H9 (cell line): ENCODE data around the gene GBGT1. TPM values are rescaled to one million over a fixed set of nuclear protein-coding genes. Genes with fewer than 3 reads are reported as not detected.

ENCODE experiments used
- DNase-seq: peaks from one replicate; pipeline ENCODE4 v3.0.0-alpha.2; 2017
- H2AFZ ChIP-seq: one replicate; pipeline ENCODE4 v1.6.1; 2013; ENCODE audit warnings: mild to moderate bottlenecking, low read length, control low read depth, moderate library complexity
- H2AK5ac ChIP-seq: 2 replicates; pipeline ENCODE4 v1.6.1; 2013; ENCODE audit warnings: low read length, control low read depth, mixed read lengths; ENCODE audit not compliant: insufficient read length
- H2BK120ac ChIP-seq: one replicate; pipeline ENCODE4 v1.6.1; 2013; ENCODE audit warnings: low read depth, mild to moderate bottlenecking, low read length, control low read depth, inconsistent platforms; ENCODE audit not compliant: poor library complexity, severe bottlenecking
- H2BK12ac ChIP-seq: 2 replicates; pipeline ENCODE4 v1.6.1; 2013; ENCODE audit warnings: low read length, control low read depth, mixed read lengths, low read depth; ENCODE audit not compliant: insufficient read length
- H2BK15ac ChIP-seq: 2 replicates; pipeline ENCODE4 v1.6.1; 2013; ENCODE audit warnings: low read depth, low read length, control low read depth
- H2BK20ac ChIP-seq: one replicate; pipeline ENCODE4 v1.6.1; 2013; ENCODE audit warnings: low read depth, mild to moderate bottlenecking, low read length, control low read depth, inconsistent platforms; ENCODE audit not compliant: poor library complexity, severe bottlenecking
- H2BK5ac ChIP-seq: 2 replicates; pipeline ENCODE4 v1.6.1; 2013; ENCODE audit warnings: low read length, control low read depth, mixed read lengths; ENCODE audit not compliant: insufficient read length
- H3K14ac ChIP-seq: 2 replicates; pipeline ENCODE4 v1.6.1; 2013; ENCODE audit warnings: low read length, control low read depth; ENCODE audit not compliant: insufficient read depth
- H3K18ac ChIP-seq: 2 replicates; pipeline ENCODE4 v1.6.1; 2013; ENCODE audit warnings: low read depth, mild to moderate bottlenecking, mixed read lengths, low read length, control low read depth; ENCODE audit not compliant: insufficient read length
- H3K23ac ChIP-seq: 2 replicates; pipeline ENCODE4 v1.6.1; 2013; ENCODE audit warnings: low read length, control low read depth, mixed read lengths, low read depth; ENCODE audit not compliant: insufficient read length
- H3K23me2 ChIP-seq: 2 replicates; pipeline ENCODE4 v1.6.1; 2013; ENCODE audit warnings: low read depth, mild to moderate bottlenecking, mixed read lengths, low read length, control low read depth; ENCODE audit not compliant: insufficient read length, poor library complexity, severe bottlenecking
- H3K27ac ChIP-seq: 2 replicates; pipeline ENCODE4 v1.5.1; 2013; ENCODE audit warnings: low read length, control low read depth, mixed read lengths, low read depth; ENCODE audit not compliant: insufficient read length
- H3K27me3 ChIP-seq: 2 replicates; pipeline ENCODE4 v1.6.1; 2013; ENCODE audit warnings: low read length, control low read depth, inconsistent platforms; ENCODE audit not compliant: insufficient read depth
- H3K4ac ChIP-seq: 2 replicates; pipeline ENCODE4 v1.6.1; 2013; ENCODE audit warnings: low read depth, mild to moderate bottlenecking, control low read depth, inconsistent platforms, low read length, moderate library complexity
- H3K4me1 ChIP-seq: 2 replicates; pipeline ENCODE4 v1.6.1; 2013; ENCODE audit warnings: low read length, control low read depth, inconsistent platforms; ENCODE audit not compliant: insufficient read depth
- H3K4me2 ChIP-seq: 2 replicates; pipeline ENCODE4 v1.6.1; 2013; ENCODE audit warnings: low read length, control low read depth, mixed read lengths; ENCODE audit not compliant: insufficient read length, insufficient read depth
- H3K56ac ChIP-seq: 2 replicates; pipeline ENCODE4 v1.6.1; 2013; ENCODE audit warnings: low read depth, mild to moderate bottlenecking, mixed read lengths, low read length, control low read depth; ENCODE audit not compliant: insufficient read length
- H3K79me1 ChIP-seq: 2 replicates; pipeline ENCODE4 v1.6.1; 2013; ENCODE audit warnings: low read depth, mild to moderate bottlenecking, moderate library complexity, low read length, control low read depth, inconsistent platforms; ENCODE audit not compliant: insufficient read depth, poor library complexity, severe bottlenecking
- H3K79me2 ChIP-seq: 2 replicates; pipeline ENCODE4 v1.6.1; 2013; ENCODE audit warnings: low read length, control low read depth, inconsistent platforms; ENCODE audit not compliant: insufficient read depth
- H3K9ac ChIP-seq: 2 replicates; pipeline ENCODE4 v1.6.1; 2013; ENCODE audit warnings: low read length, control low read depth, mixed read lengths; ENCODE audit not compliant: insufficient read length; ENCODE audit errors: extremely low read depth
- H3K9me3 ChIP-seq: one replicate; pipeline ENCODE4 v1.6.1; 2013; ENCODE audit warnings: low read depth, low read length, inconsistent platforms; ENCODE audit not compliant: control insufficient read depth
- H3T11ph ChIP-seq: one replicate; pipeline ENCODE4 v1.6.1; 2013; ENCODE audit warnings: mild to moderate bottlenecking, low read length, control low read depth, inconsistent platforms
- H4K20me1 ChIP-seq: one replicate; pipeline ENCODE4 v1.6.1; 2013; ENCODE audit not compliant: control insufficient read depth, insufficient read length, insufficient read depth
- H4K5ac ChIP-seq: 2 replicates; pipeline ENCODE4 v1.6.1; 2013; ENCODE audit warnings: low read depth, mild to moderate bottlenecking, mixed read lengths, low read length, control low read depth; ENCODE audit not compliant: insufficient read length
- H4K8ac ChIP-seq: replicated peaks from 2 replicates; pipeline ENCODE4 v1.6.1; 2013; ENCODE audit warnings: low read length, control low read depth, mixed read lengths, low read depth; ENCODE audit not compliant: insufficient read length
- H4K91ac ChIP-seq: 2 replicates; pipeline ENCODE4 v1.6.1; 2013; ENCODE audit warnings: low read depth, mild to moderate bottlenecking, moderate library complexity, mixed read lengths, low read length, control low read depth; ENCODE audit not compliant: insufficient read length
- H3K27ac Mint-ChIP-seq, 3 experiments: 2 replicates in 2 of 3; 3 replicates in 1 of 3; pipeline ENCODE4 v1.8.0; 2020 to 2021; ENCODE audit warnings: mixed read lengths in 3 of 3, mild to moderate bottlenecking in 1 of 3, moderate library complexity in 1 of 3
- H3K27me3 Mint-ChIP-seq: 2 replicates; pipeline ENCODE4 v1.8.0; 2021; ENCODE audit warnings: low read depth, mild to moderate bottlenecking, moderate library complexity, mixed read lengths
- H3K36me3 Mint-ChIP-seq, 3 experiments: 2 replicates in 2 of 3; 3 replicates in 1 of 3; pipeline ENCODE4 v1.8.0; 2020 to 2021; ENCODE audit warnings: low read depth in 3 of 3, mixed read lengths in 3 of 3; ENCODE audit not compliant: insufficient read depth in 1 of 3
- H3K4me1 Mint-ChIP-seq, 2 experiments: 2 replicates each; pipeline ENCODE4 v1.8.0; 2020; ENCODE audit warnings: mixed read lengths in 2 of 2
- H3K4me3 Mint-ChIP-seq, 2 experiments: 2 replicates in 1 of 2; 3 replicates in 1 of 2; pipeline ENCODE4 v1.8.0; 2020 to 2021; ENCODE audit warnings: mild to moderate bottlenecking in 2 of 2, mixed read lengths in 2 of 2, moderate library complexity in 1 of 2
- H3K9me3 Mint-ChIP-seq, 2 experiments: 2 replicates in 1 of 2; 3 replicates in 1 of 2; pipeline ENCODE4 v1.8.0; 2020; ENCODE audit warnings: mild to moderate bottlenecking in 2 of 2, mixed read lengths in 2 of 2, moderate library complexity in 1 of 2
- CTCF ChIP-seq: fragments of 200-600 bp; sonication (generic); conservative IDR thresholded peaks from 3 replicates; pipeline ENCODE4 v1.8.0; 2021; ENCODE audit warnings: antibody characterized with exemption, mild to moderate bottlenecking
- WGBS: extraction: QIAGEN DNeasy Blood & Tissue Kit; methylation state at CpG from one replicate; pipeline ENCODE4 v1.1.7; 2013; ENCODE audit warnings: missing lambda C conversion rate, low lambda C conversion rate, mixed read lengths; ENCODE audit not compliant: insufficient read length; ENCODE audit errors: extremely low coverage; 5-methylcytosine and 5-hydroxymethylcytosine counted together
- total RNA-seq: library from RNA; stranded (reverse); gene quantifications from 2 replicates; pipeline ENCODE4 v1.2.1, GENCODE V29; 2021

Gene GBGT1
- total RNA-seq, 1 experiment from 2014 or later = 9.3 TPM

- no peak overlapping the region for H4K8ac ChIP-seq
- Mint-ChIP-seq H3K36me3 (no peaks in the 10 kb centered on the region), H3K27ac (peak overlapping the region in 1 of 3 experiments; percentile 73; a peak in 1 of 7 replicates), H3K27me3 (peaks cover 9% of the 10 kb centered on the region; the same call in 1 of the 2 replicates), H3K4me3 (no peak overlapping the region), H3K9me3 (no peaks in the 10 kb centered on the region), H3K4me1 (peaks cover 7 to 15% of the 10 kb centered on the region in 2 experiments; a peak in 3 of 4 replicates)
- no peak for TF ChIP-seq CTCF
- H2BK5ac ChIP-seq = no peak overlapping the region
- H3K23ac ChIP-seq = no peak overlapping the region
- no peak overlapping the region for H3K18ac ChIP-seq
- no peak overlapping the region for H2BK15ac ChIP-seq
- no peak overlapping the region for H3K4ac ChIP-seq
- no peaks in the 10 kb centered on the region for H3K79me2 ChIP-seq
- peaks cover 3% of the 10 kb centered on the region for H3K23me2 ChIP-seq
- no peak overlapping the region for H4K91ac ChIP-seq
- no peaks in the 10 kb centered on the region for H3K4me1 ChIP-seq
- no peak overlapping the region for H2AFZ ChIP-seq
- no CpG with 5 or more reads among the region's 10 CpGs for WGBS
- H3K79me1 ChIP-seq = no peaks in the 10 kb centered on the region
- H3K9me3 ChIP-seq = no peaks in the 10 kb centered on the region
- no peak overlapping the region for H2BK120ac ChIP-seq
- H3K14ac ChIP-seq = no peak overlapping the region
- no peak overlapping the region for H2BK12ac ChIP-seq
- H3K9ac ChIP-seq = no peak overlapping the region
- H3K4me2 ChIP-seq = no peak overlapping the region
- H4K20me1 ChIP-seq = no peaks in the 10 kb centered on the region
- no peak overlapping the region for H4K5ac ChIP-seq
- H3T11ph ChIP-seq = no peak overlapping the region
- H3K27me3 ChIP-seq = no peaks in the 10 kb centered on the region
- no peak overlapping the region for H3K56ac ChIP-seq
- H3K27ac ChIP-seq = no peak overlapping the region
- no peak overlapping the region for H2AK5ac ChIP-seq
- no peak overlapping the region for H2BK20ac ChIP-seq
- no peak for DNase-seq
Measured at GRCh38 chr9:133130685-133131244, 32.9 kb downstream of the GBGT1 start.
